ENCODE measurements around the gene ZNF605. TPM values are rescaled to one million over a fixed set of nuclear protein-coding genes. Genes with fewer than 3 reads are reported as not detected.

ZNF605 gene
- total RNA-seq, 4 donors from 2014 or later, result 7.9 to 20.6 (median 9.0) TPM

DNA sequence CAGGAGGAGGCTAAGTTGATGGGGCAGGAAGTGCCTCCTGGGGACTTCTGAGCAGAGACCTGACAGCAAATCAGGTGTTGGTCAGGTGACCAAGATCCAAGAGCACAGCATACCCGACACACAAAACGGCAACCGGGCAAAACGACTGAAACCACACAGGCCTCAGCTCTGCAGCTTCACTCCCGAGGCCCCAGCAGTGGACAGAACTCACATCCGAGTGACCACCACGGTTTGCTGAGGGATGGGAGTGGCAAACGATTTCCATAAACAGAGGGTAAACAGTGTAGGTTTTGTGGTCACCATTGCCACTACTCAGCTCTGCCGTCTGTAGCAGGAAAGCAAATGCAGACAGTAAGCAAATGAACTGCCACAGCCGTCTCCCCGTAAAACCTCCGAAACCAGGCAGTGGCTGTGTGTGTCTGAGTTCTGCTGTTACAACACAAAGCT lies 83.1 kb downstream of the ZNF605 start:
- DNase-seq (ENCODE audit: low spot score in 2 of 2), result no peak
- Histone ChIP-seq H3K36me3 (peaks cover 0 to 98% (median 7%) of the 10 kb centered on the region in 3 donors), H3K4me1 (no peaks in the 10 kb centered on the region), H3K27me3 (no peaks in the 10 kb centered on the region), H3K9me3 (no peaks in the 10 kb centered on the region), H3K27ac (no peak overlapping the region), H3K4me3 (no peak overlapping the region)
- TF ChIP-seq, protein P1, sequence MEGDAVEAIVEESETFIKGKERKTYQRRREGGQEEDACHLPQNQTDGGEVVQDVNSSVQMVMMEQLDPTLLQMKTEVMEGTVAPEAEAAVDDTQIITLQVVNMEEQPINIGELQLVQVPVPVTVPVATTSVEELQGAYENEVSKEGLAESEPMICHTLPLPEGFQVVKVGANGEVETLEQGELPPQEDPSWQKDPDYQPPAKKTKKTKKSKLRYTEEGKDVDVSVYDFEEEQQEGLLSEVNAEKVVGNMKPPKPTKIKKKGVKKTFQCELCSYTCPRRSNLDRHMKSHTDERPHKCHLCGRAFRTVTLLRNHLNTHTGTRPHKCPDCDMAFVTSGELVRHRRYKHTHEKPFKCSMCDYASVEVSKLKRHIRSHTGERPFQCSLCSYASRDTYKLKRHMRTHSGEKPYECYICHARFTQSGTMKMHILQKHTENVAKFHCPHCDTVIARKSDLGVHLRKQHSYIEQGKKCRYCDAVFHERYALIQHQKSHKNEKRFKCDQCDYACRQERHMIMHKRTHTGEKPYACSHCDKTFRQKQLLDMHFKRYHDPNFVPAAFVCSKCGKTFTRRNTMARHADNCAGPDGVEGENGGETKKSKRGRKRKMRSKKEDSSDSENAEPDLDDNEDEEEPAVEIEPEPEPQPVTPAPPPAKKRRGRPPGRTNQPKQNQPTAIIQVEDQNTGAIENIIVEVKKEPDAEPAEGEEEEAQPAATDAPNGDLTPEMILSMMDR (IDR thresholded peaks at IDR 0.05), result no peak
- no peak for TF ChIP-seq EP300 (IDR thresholded peaks at IDR 0.05)
- TF ChIP-seq POLR2A (IDR thresholded peaks at IDR 0.05), result no peak
- WGBS, 2 donors, result 82 to 85% methylated on average over 12 of the region's 12 CpGs

DNA sequence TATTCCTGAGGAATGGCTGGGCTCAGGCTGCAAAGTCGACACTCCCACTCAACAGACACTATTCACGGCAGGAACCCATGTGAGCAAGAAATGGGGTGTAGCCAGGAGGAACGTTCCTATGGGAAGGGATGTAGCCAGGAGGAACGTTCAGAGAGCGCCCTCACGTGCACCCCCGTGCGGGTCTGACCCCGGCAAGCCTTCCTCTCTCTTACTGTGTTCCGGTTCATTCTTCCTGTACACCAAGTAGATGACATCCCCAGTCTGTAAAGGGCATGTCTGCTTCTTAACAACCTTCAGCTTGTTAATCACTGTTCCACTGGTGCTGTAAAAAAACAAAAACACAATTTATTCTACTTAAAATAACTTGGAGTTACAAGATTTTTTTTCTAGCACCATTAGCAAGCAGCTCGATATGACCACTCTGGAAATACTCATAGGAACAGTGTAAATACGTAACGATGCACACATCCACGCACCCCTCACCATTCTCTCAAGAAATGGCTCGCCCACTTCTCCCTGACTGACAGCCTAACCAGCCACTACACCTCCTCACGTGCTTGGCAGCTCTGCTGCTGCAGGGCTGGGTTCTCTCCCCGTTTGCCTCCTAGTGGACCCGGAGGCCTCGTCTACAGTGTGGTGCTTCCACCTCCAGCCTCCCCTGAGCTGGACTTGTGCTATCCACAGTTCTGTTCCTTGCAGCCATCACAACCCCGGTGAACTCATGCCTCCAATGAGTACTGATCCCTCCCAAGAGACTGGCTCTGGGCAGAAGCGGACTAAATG lies 83.8 kb downstream of the ZNF605 start:
- DNase-seq (ENCODE audit: low spot score in 2 of 2), result no peak
- no peaks in the 10 kb centered on the region for H3K9me3 ChIP-seq
- H3K27me3 ChIP-seq, result no peaks in the 10 kb centered on the region
- H3K4me3 ChIP-seq, result no peak overlapping the region
- TF ChIP-seq, protein P1 (IDR thresholded peaks at IDR 0.05), result no peak
- no peak for TF ChIP-seq POLR2A (IDR thresholded peaks at IDR 0.05)
- TF ChIP-seq EP300 (IDR thresholded peaks at IDR 0.05), result no peak
- H3K36me3 ChIP-seq, result peaks cover 0 to 98% (median 7%) of the 10 kb centered on the region in 3 donors
- no peaks in the 10 kb centered on the region for H3K4me1 ChIP-seq
- WGBS, 2 donors, result 87 to 92% methylated on average over 21 of the region's 21 CpGs
- no peak overlapping the region for H3K27ac ChIP-seq

DNA sequence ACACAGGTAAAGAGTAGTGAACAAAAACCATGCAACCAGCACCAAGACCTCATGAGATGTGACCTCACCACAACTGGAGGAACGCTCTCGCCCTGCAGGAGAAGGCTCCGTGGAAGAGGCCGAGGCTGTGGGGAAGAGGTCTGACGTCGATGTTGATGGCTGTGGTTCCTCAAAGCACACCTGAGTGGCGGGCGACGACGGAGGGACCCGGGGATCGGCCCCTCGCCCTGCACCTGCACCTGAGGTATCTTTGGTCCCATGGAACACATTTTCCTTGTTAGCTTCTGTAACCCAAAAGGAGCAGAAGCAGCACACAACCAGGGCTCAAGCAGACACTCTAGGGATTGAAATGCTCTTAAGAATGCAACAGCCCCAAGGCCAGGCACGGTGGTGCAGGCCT lies 86.6 kb downstream of the ZNF605 start:
- H3K36me3 ChIP-seq, result peaks cover 0 to 90% (median 13%) of the 10 kb centered on the region in 3 donors
- WGBS, 2 donors, result 92 to 96% methylated on average over 14 of the region's 14 CpGs
- H3K4me1 ChIP-seq, result no peaks in the 10 kb centered on the region
- no peaks in the 10 kb centered on the region for H3K9me3 ChIP-seq
- TF ChIP-seq POLR2A (IDR thresholded peaks at IDR 0.05), result no peak
- TF ChIP-seq, protein P1 (IDR thresholded peaks at IDR 0.05), result no peak
- no peak for TF ChIP-seq EP300 (IDR thresholded peaks at IDR 0.05)
- H3K27ac ChIP-seq, result no peak overlapping the region
- H3K4me3 ChIP-seq, result no peak overlapping the region
- H3K27me3 ChIP-seq, result no peaks in the 10 kb centered on the region
- DNase-seq (ENCODE audit: low spot score in 2 of 2), result no peak

Small RNAs within 50 kb of the gene (small RNA-seq; reads per million reads assigned to genes)
- gene RNU4ATAC12P, result not detected

Other genes starting within 250 kb of the ZNF605 start
- gene PGAM5, start 245.5 kb downstream of the ZNF605 start, total RNA-seq, result 10 to 100 TPM; 22.9 to 50.7 (median 33.2) TPM
- 100 to 1,000 TPM in 1 of 4 donors, 10 to 100 TPM in 3; 68.2 to 103 (median 82.9) TPM for gene ANKLE2, start 194.5 kb downstream of the ZNF605 start, total RNA-seq
- gene GOLGA3, start 127.4 kb downstream of the ZNF605 start, total RNA-seq, result 100 to 1,000 TPM in 2 of 4 donors, 10 to 100 TPM in 2; 69.8 to 117 (median 97.7) TPM
- gene CHFR, start 68.7 kb downstream of the ZNF605 start, total RNA-seq, result 10 to 100 TPM; 36.1 to 58.6 (median 39.8) TPM
- 10 to 100 TPM; 15.5 to 30.8 (median 21.2) TPM for gene ZNF26, start 30.1 kb upstream of the ZNF605 start, total RNA-seq
- gene ZNF84, start 81.2 kb upstream of the ZNF605 start, total RNA-seq, result 10 to 100 TPM; 21.6 to 62.0 (median 30.1) TPM
- gene ZNF140, start 124.6 kb upstream of the ZNF605 start, total RNA-seq, result 10 to 100 TPM; 11.7 to 16.5 (median 14.1) TPM
- gene ZNF891, start 174.0 kb upstream of the ZNF605 start, total RNA-seq, result 1 to 10 TPM; 5.1 to 5.9 (median 5.4) TPM
- gene ZNF10, start 174.3 kb upstream of the ZNF605 start, total RNA-seq, result 10 to 100 TPM in 3 of 4 donors, 1 to 10 TPM in 1; 5.7 to 33.1 (median 16.2) TPM
- 10 to 100 TPM; 13.9 to 31.9 (median 18.6) TPM for gene ZNF268, start 225.2 kb upstream of the ZNF605 start, total RNA-seq